ENCODE results near the gene PLEKHN1.

PLEKHN1 gene

DNA sequence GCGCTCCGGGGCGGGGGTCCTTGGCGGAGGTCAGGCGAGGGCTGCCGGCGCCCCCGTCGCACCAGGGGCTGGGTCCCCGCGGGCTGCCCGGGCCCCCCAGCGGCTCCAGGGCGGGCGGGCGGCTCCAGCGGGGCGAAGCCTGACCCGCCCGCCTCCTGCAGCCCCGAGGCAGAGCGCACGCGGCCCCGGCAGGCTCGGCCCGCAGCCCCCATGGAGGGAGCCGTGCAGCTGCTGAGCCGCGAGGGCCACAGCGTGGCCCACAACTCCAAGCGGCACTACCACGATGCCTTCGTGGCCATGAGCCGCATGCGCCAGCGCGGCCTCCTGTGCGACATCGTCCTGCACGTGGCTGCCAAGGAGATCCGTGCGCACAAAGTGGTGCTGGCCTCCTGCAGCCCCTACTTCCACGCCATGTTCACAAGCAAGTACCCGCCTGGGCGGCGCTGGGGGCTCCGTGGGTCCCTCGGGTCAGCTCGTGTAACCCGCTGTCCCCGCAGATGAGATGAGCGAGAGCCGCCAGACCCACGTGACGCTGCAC, 5.1 kb upstream of the PLEKHN1 start:
- DNase-seq = peak; percentile 34

DNA sequence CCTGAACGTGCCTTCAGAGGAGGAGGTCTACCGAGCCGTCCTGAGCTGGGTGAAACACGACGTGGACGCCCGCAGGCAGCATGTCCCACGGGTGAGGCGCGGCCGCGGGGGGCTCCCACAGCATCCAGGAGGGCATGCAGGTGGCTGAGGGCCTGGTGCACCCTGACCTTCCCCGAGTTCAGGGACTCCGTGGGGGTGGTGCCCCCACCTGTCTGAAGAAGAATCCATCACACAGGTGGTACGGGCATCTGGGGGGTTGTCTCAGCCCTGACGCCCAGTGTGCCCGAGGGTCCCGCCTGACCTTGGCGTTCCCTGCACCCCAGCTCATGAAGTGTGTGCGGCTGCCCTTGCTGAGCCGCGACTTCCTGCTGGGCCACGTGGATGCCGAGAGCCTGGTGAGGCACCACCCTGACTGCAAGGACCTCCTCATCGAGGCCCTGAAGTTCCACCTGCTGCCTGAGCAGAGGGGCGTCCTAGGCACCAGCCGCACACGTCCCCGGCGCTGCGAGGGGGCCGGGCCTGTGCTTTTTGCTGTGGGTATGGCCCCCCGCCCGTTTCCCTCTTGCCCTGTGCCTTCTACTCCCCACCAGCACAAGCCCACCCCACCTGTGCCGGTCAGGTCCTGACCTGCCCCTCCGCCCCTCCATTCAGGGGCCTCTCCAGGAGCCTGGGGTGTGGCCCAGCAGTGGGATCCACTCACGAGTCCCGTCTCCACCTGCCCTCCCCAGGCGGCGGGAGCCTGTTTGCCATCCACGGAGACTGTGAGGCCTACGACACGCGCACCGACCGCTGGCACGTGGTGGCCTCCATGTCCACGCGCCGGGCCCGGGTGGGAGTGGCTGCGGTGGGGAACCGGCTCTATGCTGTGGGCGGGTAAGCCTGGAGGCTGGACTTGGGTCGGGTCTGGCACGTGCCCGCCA, 3.6 kb upstream of the PLEKHN1 start:
- DNase-seq = no peak

DNA sequence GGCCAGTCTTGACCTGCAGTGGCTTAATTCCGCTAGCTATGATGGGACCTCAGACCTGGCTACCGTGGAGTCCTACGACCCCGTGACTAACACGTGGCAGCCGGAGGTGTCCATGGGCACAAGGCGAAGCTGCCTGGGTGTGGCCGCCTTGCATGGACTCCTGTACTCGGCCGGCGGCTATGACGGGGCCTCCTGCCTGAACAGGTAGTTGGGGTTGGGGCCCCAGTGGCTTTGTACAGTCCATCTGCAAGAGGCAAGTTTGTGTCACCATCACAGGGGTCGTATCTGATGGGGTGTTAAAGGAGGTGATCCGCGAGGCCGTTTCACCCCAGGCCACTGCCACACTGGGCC, 3.0 kb upstream of the PLEKHN1 start:
- DNase-seq = no peak

DNA sequence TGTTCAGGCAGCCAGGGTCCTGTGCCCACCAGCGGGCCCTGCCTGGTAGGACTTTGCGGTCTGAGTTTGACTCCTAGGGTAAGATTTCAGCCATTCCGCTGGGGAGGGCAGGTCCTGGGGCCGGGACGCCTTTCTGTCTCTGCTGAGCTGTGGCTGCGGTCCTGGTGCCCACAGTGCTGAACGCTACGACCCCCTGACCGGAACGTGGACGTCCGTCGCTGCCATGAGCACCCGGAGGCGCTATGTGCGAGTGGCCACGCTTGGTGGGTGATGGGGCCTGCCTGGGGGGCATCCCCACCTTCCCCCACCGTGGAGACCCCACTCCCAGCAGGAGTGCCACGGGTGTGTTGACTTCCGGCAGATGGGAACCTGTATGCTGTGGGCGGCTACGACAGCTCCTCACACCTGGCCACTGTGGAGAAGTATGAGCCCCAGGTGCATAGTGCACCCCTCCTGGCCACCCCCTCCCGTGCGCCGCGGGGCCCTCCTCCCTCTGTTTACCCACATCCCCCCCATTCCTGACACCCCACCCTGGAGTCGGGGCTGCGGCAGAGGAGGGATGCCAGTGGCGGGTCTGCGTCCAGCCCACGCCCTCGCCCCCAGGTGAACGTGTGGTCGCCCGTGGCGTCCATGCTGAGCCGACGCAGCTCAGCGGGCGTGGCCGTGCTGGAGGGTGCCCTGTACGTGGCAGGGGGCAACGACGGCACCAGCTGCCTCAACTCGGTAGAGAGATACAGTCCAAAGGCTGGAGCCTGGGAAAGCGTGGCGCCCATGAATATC, 2.3 kb upstream of the PLEKHN1 start:
- no peak for DNase-seq

DNA sequence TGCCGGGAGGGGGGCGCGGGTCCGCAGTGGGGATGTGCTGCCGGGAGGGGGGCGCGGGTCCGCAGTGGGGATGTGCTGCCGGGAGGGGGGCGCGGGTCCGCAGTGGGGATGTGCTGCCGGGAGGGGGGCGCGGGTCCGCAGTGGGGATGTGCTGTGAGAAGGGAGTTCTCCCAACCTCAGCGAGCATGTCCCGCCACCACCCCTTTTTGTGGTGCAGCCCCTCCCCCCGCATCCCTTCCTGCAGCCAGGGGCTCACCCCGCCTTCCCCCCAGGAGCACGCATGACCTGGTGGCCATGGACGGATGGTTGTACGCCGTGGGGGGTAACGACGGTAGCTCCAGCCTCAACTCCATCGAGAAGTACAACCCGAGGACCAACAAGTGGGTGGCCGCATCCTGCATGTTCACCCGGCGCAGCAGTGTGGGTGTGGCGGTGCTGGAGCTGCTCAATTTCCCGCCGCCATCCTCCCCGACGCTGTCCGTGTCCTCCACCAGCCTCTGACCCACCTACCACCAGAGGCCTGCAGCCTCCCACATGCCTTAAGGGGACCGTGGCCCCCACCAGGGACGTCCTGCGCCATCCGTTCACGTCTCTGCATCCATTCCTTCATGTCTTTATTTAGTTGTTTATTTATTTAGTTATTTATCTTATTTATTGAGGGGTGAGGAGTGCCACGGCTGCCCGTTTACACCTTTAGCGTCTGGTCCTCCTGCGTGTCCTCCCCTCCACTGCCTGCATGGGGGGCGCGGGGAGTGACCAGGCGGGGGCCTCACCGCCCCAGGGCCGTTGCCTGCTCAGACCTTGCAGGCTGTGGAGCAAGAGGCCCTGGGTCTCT, 1.4 kb upstream of the PLEKHN1 start:
- DNase-seq = no peak

DNA sequence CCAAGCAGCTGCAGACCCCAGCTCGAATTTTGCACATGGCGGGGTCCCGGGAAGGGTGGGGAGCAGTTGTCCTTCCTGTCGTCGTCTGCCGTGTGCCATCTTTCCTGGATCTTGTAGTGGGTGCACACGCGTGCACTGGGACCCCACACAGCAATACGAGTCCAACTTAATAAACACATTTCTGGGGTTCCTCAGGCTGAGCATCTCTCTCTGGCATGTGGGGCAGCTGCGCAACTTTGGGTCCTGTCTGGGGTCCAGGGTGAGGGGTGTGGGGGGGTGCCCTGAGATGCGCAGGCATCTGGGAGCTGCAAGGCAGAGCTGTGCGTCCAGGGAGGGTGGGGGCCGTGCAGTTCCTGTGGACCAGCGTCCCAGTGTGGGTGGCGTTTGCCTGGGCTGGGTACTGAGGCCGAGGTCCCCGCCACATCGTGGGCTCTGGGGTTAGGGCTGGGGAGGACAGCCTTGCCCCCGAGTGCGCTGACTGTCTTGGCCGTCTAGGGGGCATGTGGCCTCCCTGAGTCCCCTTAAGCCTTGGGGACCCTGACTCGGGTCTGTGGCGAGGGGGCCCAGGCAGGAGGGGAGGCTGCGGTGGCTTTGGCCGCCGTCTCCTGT, 652 bp upstream of the PLEKHN1 start:
- no peak for DNase-seq

DNA sequence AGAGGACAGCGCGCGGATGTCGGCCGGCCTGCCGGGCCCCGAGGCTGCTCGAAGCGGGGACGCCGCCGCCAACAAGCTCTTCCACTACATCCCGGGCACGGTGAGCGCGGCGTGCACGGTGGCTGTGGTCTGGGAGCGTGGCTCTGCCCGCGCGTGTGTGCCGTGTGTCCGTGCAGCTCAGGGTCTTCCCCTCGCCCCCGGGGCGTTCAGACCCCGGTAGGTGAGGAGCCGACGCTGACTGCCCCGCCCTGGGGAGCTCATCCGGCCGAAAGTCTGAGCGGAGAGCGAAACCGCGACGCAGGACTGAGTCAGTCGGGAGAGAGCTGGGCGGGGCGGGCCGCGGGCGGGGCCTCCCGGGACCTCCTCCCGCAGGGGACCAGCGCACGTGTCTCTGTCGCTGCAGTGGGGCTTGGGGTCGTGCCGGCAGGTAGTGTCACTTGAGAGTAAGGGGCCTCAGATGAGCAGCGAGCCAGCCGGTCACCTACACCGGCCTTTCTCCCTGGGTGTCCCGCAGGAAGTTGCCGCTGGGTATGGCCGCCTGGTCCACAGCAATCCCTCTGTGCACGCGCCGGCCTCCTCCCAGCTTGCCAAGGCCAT, 520 bp downstream of the PLEKHN1 start:
- DNase-seq = peak; percentile 74

DNA sequence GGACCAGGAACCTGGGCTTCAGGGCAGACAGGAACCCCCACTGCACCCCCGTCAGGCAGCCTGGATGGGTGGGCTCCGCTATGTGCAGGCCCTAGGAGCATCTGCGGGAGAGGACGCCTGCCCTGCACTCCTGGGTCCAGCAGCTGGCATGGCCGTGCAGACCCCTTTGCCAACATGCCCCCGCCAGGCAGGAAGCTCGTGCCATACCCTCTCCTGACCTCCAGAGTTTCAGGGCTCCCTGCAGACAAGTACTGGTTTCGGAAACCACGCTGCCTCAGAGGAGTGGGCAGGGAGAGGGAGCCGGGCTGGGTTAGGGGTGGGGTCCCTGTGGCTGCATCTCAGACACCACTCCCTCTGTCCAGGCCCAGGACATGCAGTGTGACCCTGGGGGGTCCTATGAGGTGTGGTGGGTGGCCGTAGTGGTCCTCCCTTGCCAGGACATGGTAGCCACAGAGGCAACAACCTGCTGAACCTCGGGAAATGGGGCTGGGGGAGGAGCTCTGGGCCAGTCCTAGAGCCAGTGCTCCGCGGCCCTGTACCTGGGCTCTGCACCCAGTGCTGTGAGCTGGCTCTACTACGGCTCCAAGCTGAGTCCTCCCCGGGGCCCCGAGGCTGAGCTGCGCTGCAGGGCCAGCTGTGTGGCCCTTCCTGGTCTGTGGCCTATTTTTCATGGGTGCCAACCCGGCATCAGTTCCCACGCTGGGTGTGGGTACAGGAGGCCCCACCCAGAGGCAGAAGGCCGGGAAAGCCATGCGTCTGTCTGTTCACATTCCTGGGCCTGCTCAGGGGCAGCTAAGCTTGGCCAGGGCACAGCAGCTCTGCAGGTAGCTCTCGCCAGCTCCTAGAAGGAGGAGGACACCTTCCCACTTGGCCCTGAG, 1.4 kb downstream of the PLEKHN1 start:
- DNase-seq = no peak

DNA sequence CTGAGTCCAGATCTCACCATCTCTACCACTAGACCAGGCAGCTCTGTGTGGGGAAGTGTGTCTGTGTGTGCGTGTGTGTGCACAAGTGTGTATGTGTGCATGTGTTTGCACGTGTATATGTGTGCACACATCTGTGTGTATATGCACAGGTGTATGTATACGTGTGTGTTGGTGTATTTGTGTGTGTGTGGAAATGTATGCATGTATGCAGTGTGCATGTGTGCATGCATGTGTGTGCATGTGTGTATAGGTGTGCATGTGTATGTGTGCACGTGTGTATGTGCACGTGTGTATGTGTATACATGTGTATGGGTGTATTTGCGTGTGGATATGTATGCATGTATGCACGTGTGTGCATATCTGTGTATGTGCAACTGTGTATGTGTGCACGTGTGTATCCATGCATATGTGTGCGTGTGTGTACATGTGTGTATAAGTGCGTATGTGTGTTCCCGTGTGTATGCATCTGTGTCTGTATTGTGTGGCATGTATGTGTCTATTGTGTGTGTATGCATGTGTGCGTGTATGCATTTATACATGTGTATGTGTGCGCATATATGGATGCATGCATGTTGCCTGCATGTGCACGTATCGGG, 3.1 kb downstream of the PLEKHN1 start:
- no peak for DNase-seq

DNA sequence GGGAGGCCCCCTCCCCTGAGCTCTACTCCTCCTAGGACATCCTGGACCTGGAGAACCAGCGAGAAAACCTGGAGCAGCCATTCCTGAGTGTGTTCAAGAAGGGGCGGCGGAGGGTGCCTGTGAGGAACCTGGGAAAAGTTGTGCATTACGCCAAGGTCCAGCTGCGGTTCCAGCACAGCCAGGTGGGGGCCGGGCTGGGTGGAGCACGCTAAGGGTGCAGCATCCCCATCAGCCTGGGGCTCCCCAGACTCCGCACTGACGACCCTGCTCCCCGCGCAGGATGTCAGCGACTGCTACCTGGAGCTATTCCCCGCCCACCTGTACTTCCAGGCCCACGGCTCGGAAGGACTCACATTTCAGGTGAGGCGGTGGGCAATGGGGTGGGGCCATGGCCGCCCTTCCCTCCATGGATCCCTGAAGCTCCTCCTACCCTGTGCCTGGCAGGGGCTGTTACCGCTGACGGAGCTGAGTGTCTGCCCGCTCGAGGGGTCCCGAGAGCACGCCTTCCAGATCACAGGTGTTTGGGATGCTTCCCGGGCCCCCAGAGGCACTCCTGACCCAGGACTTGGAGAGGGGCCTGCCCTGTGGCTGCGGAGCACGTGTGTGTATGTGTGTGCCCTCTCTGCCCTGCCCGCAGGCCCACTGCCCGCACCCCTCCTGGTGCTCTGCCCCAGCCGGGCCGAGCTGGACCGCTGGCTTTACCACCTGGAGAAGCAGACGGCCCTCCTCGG, 4.1 kb downstream of the PLEKHN1 start:
- no peak for DNase-seq

DNA sequence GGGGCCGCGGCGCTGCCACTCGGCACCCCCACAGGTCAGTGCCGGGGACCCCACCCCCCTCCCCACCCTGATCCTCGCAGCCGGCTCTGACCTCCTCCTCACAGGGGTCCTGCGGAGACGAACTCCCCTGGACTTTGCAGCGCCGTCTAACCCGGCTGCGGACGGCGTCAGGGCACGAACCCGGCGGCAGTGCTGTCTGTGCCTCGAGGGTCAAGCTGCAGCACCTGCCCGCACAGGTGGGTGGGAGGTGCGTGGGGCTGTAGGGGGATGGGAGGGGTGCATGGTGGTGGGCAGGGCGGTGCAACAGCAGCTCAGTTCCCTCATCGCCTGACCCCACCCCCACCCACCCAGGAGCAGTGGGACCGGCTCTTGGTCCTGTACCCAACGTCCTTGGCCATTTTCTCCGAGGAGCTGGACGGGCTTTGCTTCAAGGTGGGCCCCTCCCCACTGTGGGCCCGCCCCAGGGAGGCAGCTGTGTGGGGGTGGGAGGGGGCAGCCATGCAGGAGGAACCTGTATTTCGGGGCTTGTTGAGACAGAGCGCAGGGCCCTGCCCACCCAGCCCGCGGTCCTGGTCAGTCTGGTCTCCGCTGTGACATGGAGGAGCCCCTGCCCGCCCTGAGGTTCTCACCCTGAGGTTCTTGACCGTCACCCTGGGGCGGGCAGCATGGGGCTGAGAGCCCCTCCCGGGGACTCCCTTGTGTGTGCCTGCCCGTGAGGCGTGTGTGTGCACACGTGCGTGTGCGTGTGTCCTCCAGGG, 4.9 kb downstream of the PLEKHN1 start:
- DNase-seq = no peak

DNA sequence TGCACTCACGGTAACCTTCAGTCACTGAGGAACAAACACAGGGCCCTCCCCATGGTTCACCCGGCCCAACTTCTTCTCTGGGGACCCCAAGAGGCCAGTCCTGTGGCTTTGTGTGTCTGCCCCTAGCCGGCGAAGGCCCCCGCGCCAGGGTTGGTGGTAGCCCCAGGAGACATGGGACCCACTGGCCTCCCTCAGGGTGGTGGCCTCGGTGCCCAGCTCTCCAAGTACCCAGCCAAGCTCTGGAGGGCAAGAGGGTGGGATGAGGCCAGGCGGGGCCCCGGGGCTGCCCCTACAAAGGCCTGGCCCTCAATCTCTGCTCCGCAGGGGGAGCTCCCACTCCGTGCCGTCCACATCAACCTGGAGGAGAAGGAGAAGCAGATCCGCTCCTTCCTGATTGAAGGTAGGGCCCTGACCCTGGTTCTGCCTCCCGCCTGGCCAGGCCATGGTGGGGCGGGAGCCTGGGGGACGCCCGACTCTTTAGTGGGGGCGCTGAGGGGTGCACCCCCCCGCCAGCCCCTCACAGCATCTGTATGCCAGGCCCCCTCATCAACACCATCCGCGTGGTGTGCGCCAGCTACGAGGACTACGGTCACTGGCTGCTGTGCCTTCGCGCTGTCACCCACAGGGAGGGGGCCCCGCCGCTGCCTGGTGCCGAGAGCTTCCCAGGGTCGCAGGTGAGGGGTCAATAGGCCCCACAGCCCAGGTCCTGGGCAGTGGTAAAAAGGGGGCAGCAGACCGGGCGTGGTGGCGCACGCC, 5.6 kb downstream of the PLEKHN1 start:
- no peak for DNase-seq

DNA sequence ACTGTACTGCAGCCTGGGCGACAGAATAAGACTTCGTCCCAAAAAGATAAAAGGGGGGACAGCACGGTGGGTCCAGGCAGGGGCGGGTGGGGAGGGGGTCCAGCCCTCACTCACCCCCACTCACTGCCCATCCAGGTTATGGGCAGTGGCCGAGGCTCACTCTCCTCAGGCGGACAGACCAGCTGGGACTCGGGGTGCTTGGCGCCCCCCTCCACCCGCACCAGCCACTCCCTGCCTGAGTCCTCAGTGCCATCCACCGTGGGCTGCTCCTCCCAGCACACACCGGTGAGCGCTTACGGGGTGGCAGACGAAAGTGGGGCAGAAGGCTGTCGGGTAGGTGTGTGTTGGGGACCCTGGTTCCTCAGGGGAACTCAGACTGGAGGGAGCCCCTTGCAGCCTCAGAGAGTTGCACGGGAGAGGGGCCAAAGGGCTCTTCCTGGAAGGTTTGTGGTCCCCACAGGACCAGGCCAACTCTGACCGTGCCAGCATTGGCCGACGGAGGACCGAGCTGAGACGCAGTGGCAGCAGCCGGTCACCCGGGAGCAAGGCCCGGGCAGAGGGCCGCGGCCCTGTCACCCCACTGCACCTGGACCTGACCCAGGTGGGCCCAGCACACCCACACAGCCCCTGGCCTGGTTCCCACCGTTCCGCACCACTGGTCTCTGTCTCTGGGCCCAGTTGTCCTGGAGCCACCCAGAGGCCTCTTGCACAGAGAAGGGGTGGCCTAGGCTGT, 6.6 kb downstream of the PLEKHN1 start:
- no peak for DNase-seq

DNA sequence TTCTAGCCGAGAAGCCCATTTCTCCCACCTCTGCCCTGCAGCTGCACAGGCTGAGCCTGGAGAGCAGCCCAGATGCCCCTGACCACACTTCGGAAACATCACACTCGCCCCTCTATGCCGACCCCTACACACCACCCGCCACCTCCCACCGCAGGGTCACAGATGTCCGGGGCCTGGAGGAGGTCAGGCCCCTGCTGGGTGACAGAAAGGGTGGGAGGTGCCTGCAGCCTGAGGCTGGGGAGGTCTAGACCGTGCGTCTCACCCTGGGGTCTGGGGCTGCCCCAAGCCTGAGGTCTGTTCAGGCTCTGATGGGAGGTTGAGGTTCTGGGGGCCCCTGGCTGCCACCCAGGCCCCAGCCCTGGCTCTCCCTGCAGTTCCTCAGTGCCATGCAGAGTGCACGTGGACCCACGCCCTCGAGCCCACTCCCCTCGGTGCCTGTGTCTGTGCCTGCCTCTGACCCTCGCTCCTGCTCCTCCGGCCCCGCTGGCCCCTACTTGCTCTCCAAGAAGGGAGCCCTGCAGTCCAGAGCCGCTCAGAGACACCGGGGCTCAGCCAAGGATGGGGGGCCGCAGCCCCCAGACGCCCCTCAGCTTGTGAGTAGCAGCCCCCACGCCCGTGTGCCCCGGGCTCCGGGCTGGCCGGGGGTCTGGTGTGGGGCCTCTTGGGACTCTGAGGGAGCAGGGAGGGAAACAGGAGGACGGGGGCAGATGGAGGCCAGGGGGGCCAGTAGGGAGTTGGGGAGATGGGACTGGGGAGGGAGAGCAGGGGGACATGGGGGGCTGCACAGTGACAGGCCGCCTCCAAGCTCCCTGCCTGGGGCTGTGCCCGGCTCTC, 7.4 kb downstream of the PLEKHN1 start:
- DNase-seq = no peak

DNA sequence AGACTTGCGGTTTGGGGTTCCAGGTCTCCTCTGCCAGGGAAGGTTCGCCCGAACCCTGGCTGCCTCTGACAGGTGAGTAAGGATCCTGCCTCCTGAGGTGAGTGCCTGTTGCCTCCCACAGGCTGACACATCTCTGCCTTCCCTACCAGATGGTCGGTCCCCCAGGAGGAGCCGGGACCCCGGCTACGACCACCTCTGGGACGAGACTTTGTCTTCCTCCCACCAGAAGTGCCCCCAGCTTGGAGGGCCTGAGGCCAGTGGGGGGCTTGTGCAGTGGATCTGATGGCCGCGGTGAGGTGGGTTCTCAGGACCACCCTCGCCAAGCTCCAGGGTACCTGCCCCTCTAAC, 8.0 kb downstream of the PLEKHN1 start:
- DNase-seq = no peak

DNA sequence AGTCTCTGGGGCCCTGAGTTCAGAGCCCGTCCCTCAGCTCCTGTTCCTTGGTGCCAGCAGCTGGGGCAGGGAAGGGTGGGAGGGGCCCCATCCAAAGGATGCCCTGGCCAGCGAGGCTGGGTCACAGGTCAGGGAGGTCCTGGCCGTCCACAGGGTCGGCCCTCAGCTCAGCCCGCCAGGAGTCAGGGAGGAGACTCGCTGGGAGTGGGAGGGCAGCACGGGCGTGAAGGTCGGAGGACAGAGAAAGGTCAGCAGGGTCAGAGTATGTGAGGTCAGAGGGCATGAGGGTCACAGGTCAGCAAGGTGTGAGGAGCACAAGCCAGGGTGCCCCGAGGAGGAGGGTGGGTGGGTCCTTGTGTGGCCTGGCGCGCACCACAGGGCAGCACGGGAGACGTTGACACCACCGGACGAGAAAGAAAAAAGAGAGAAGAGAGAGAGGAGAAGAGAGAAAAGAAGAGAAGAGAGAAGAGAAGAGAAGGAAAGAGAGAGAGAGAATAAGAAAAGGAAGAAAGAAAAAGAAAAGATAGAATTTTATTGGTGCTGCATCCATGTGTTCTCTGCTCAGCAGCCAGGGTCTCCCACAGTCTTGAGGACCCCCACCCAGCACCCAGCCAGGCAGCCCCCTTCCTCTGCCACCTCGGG, 8.5 kb downstream of the PLEKHN1 start:
- DNase-seq = no peak

Measured in fibroblast of skin of right biceps (primary cell).